Activated B cell treated with CpG ODN at 0.5 μM for 24 hours (primary cell): ENCODE data around the gene RASSF6. TPM values are rescaled to one million over a fixed set of nuclear protein-coding genes. Genes with fewer than 3 reads are reported as not detected.
"Not testable (repeated sequence)": the region's sequence is repeated elsewhere in the genome, so short reads cannot be mapped to it uniquely, and the experiment has no call there.

ENCODE experiments used
- ATAC-seq: fragments of 200-7000 bp; cut with Tn5 transposase; one replicate; pipeline ENCODE4 v1.10.0; 2021; ENCODE audit warnings: low read depth, mild to moderate bottlenecking, moderate library complexity
- CTCF ChIA-PET: fragments of 350-600 bp; sonication (Branson Sonifier 250); formaldehyde crosslinking; loops from one replicate; lab custom pipeline; 2021; ENCODE audit warnings: antibody characterized with exemption; lab: Charles Lee
- POLR2A ChIA-PET: fragments of 350-600 bp; sonication (Branson Sonifier 250); formaldehyde crosslinking; loops from one replicate; lab custom pipeline; 2021; ENCODE audit warnings: antibody characterized with exemption; lab: Charles Lee
- DNase-seq: peaks from one replicate; pipeline ENCODE4 v3.0.0; 2022
- H3K27ac Mint-ChIP-seq: one replicate; pipeline ENCODE4 v1.8.0; 2020; ENCODE audit warnings: mixed read lengths
- H3K27me3 Mint-ChIP-seq: one replicate; pipeline ENCODE4 v1.8.0; 2021; ENCODE audit warnings: mixed read lengths
- H3K36me3 Mint-ChIP-seq: one replicate; pipeline ENCODE4 v1.8.0; 2021; ENCODE audit warnings: low read depth, mixed read lengths
- H3K4me1 Mint-ChIP-seq: one replicate; pipeline ENCODE4 v1.8.0; 2021; ENCODE audit warnings: mixed read lengths
- H3K4me3 Mint-ChIP-seq: one replicate; pipeline ENCODE4 v1.8.0; 2020; ENCODE audit warnings: mild to moderate bottlenecking, mixed read lengths
- H3K9me3 Mint-ChIP-seq: one replicate; pipeline ENCODE4 v1.8.0; 2020; ENCODE audit warnings: mixed read lengths
- CTCF ChIP-seq: fragments of 200-600 bp; IDR thresholded peaks from one replicate; pipeline ENCODE4 v1.8.0; 2022; ENCODE audit warnings: antibody characterized with exemption, mild to moderate bottlenecking
- intact Hi-C: fragments of 100-400 bp; cut with micrococcal nuclease; formaldehyde crosslinking; loops from one replicate; pipeline ENCODE4 v1.15.1; 2024
- total RNA-seq: library from RNA; stranded (reverse); gene quantifications from 2 replicates; pipeline ENCODE4 v1.2.3, GENCODE V29; 2022

RASSF6 gene
- total RNA-seq, 1 donor from 2014 or later, result 4.0 TPM

GRCh38 chr4:73583666-73584065, 36.6 kb downstream of the RASSF6 start:
- Mint-ChIP-seq H3K27ac (no peak overlapping the region), H3K9me3 (no peaks in the 10 kb centered on the region), H3K4me1 (no peaks in the 10 kb centered on the region), H3K4me3 (no peak overlapping the region), H3K27me3 (no peaks in the 10 kb centered on the region), H3K36me3 (no peaks in the 10 kb centered on the region)
- no peak for TF ChIP-seq CTCF
- ChIA-PET POLR2A (no interaction called here), CTCF (interaction anchor here (1.0 kb wide), 1 partner anchor 9 kb away, joined by 3 read pairs; no protein-coding TSS in a partner anchor)
- DNase-seq, result no peak
- intact Hi-C loops, result no loop called here
- ATAC-seq, result no peak

- no peak overlapping the region for H3K4me3 Mint-ChIP-seq
- ChIA-PET POLR2A (no interaction called here), CTCF (no interaction called here)
- ATAC-seq (no peak), DNase-seq (no peak)
- no peaks in the 10 kb centered on the region for H3K9me3 Mint-ChIP-seq
- H3K27ac Mint-ChIP-seq, result no peak overlapping the region
- H3K36me3 Mint-ChIP-seq, result no peaks in the 10 kb centered on the region
- no peaks in the 10 kb centered on the region for H3K27me3 Mint-ChIP-seq
- no peak for TF ChIP-seq CTCF
- intact Hi-C loops, result no loop called here
- H3K4me1 Mint-ChIP-seq, result no peaks in the 10 kb centered on the region
Measured at GRCh38 chr4:73577371-73577770, 42.9 kb downstream of the RASSF6 start.

GRCh38 chr4:73576381-73576780, 43.9 kb downstream of the RASSF6 start:
- intact Hi-C loops, result no loop called here
- ATAC-seq (no peak), DNase-seq (no peak)
- H3K9me3 Mint-ChIP-seq, result no peaks in the 10 kb centered on the region
- no peaks in the 10 kb centered on the region for H3K27me3 Mint-ChIP-seq
- no peak for TF ChIP-seq CTCF
- H3K27ac Mint-ChIP-seq, result no peak overlapping the region
- CTCF ChIA-PET, result interaction anchor here (5.6 kb wide), 1 partner anchor 76 kb away, joined by 100 read pairs; no protein-coding TSS in a partner anchor
- H3K4me1 Mint-ChIP-seq, result no peaks in the 10 kb centered on the region
- H3K4me3 Mint-ChIP-seq, result no peak overlapping the region
- H3K36me3 Mint-ChIP-seq, result no peaks in the 10 kb centered on the region
- POLR2A ChIA-PET, result no interaction called here

GRCh38 chr4:73575660-73576059, 44.6 kb downstream of the RASSF6 start:
- Mint-ChIP-seq H3K9me3 (no peaks in the 10 kb centered on the region), H3K36me3 (no peaks in the 10 kb centered on the region), H3K4me3 (no peak overlapping the region), H3K27ac (no peak overlapping the region), H3K4me1 (no peaks in the 10 kb centered on the region), H3K27me3 (no peaks in the 10 kb centered on the region)
- ATAC-seq, result no peak
- DNase-seq, result no peak
- CTCF ChIA-PET, result interaction anchor here (0.7 to 5.6 kb wide), 4 partner anchors 14 to 86 kb away, joined by 4 to 100 read pairs (median 6); no protein-coding TSS in a partner anchor
- POLR2A ChIA-PET, result no interaction called here
- no peak for TF ChIP-seq CTCF
- intact Hi-C loops, result loop anchor here (1.0 kb wide), 1 partner anchor 15 kb away; no protein-coding TSS in a partner anchor

GRCh38 chr4:73573794-73574528, 46.3 kb downstream of the RASSF6 start:
- POLR2A ChIA-PET, result interaction anchor here (0.8 kb wide), 1 partner anchor 15 kb away, joined by 4 read pairs; no protein-coding TSS in a partner anchor
- DNase-seq, result peak; percentile 17

GRCh38 chr4:73550865-73551264, 69.4 kb downstream of the RASSF6 start:
- intact Hi-C loops, POLR2A ChIA-PET, H3K9me3 Mint-ChIP-seq, H3K27ac Mint-ChIP-seq, H3K27me3 Mint-ChIP-seq, CTCF ChIA-PET, H3K4me1 Mint-ChIP-seq, DNase-seq, H3K36me3 Mint-ChIP-seq, ATAC-seq, H3K4me3 Mint-ChIP-seq: not testable (repeated sequence)

More at GRCh38 chr4:73573794-73574528, 46.3 kb downstream of the RASSF6 start:
- intact Hi-C loops, result loop anchor here (1.0 kb wide), 2 partner anchors 79 to 560 kb away; no protein-coding TSS in a partner anchor
- H3K27me3 Mint-ChIP-seq, result peaks cover 2% of the 10 kb centered on the region
- CTCF ChIA-PET, result interaction anchor here (0.6 to 5.6 kb wide), 16 partner anchors 10 to 561 kb away, joined by 3 to 100 read pairs (median 4); no protein-coding TSS in a partner anchor
- H3K9me3 Mint-ChIP-seq, result no peaks in the 10 kb centered on the region
- ATAC-seq, result peak; percentile 66
- no peaks in the 10 kb centered on the region for H3K4me1 Mint-ChIP-seq
- no peak overlapping the region for H3K4me3 Mint-ChIP-seq
- no peak overlapping the region for H3K27ac Mint-ChIP-seq
- no peaks in the 10 kb centered on the region for H3K36me3 Mint-ChIP-seq
- no peak for TF ChIP-seq CTCF
